Peyer's patch (tissue), 4 donors: ENCODE measurements around the gene IGF2BP2.

Source experiments
- POLR2A ChIP-seq, 2 donors: fragments of 450-650 bp; IDR thresholded peaks; one replicate each; pipeline ENCODE4 v1.5.1; 2017; ENCODE audit warnings: antibody characterized with exemption in 2 of 2, mild to moderate bottlenecking in 2 of 2, moderate library complexity in 2 of 2
- TF ChIP-seq, protein P1 (sequence below), 6 experiments: fragments of 450-650 bp in 4 of 6; fragments of 200-600 bp in 2 of 6; sonication (generic) in 1 of 6; IDR thresholded peaks; one replicate each; pipeline ENCODE4 v1.5.1; 2017 to 2019; ENCODE audit warnings: antibody characterized with exemption in 6 of 6, mild to moderate bottlenecking in 3 of 6, moderate library complexity in 1 of 6

DNA sequence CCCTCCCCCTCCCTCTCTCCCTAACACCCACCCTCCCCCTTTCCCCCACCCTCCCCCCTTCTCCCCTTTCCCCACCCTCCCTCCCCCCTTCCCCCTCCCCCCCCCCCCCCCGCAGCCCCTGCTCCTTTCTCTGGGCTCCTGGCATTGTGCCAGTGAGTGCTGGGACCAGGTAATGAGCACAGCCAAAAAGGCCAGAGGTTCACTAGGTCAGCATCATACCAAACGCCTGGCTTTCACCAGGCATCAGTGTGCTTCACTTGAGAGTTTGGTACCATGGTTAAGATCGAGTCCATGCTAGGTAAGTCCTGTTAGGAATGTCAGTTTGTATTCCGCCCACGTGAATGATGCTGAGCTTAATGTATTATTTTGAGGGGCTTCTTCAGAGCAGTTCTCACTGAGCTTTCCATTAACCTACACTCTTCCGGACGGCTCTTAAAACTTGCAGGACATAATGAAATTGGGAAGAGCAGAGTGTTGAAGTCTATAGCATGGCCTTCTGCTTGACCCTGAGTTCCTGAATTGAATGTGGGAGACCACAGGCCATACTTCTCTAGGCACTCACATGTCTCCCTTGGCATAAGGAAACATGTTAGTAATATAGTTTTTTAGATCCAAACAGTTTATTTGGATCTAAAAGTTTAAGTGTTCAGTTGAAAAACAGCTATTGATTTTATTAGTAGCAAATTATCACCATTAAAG, 193.2 kb downstream of the IGF2BP2 start:
- TF ChIP-seq, protein P1, sequence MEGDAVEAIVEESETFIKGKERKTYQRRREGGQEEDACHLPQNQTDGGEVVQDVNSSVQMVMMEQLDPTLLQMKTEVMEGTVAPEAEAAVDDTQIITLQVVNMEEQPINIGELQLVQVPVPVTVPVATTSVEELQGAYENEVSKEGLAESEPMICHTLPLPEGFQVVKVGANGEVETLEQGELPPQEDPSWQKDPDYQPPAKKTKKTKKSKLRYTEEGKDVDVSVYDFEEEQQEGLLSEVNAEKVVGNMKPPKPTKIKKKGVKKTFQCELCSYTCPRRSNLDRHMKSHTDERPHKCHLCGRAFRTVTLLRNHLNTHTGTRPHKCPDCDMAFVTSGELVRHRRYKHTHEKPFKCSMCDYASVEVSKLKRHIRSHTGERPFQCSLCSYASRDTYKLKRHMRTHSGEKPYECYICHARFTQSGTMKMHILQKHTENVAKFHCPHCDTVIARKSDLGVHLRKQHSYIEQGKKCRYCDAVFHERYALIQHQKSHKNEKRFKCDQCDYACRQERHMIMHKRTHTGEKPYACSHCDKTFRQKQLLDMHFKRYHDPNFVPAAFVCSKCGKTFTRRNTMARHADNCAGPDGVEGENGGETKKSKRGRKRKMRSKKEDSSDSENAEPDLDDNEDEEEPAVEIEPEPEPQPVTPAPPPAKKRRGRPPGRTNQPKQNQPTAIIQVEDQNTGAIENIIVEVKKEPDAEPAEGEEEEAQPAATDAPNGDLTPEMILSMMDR (IDR thresholded peaks at IDR 0.05) = no peak
- no peak for TF ChIP-seq POLR2A (IDR thresholded peaks at IDR 0.05)
